ENCODE measurements around the gene SPIB.

SPIB gene

DNA sequence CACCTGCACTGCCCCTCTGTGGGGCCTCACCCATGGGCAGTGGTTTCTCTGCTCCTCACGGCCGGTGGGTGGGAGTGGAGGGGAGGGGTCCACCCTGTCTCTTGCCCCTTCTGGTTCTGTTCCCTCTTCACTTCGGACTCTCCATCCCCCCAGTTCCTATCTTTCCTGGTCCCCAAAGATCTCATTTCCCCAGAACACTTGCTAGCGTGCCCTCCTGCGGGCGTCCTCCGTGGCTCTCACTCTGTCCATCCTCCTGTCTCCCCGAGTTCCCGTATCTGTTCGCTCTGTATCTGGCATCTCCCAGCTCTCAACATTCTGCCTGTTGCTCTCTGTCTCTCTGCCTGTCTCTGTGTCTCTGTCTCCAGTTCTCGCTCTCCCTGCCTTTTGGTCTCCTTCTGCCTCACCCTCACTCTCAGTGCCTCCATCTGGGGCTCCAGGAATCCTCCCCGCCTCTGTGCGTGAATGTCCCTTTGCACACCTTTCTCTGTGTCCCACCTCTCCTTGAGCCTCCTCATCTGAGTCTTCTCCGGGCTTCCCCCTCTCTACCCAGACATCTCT is 363 bp downstream of the SPIB start:
- no peak for DNase-seq (ENCODE audit: low read depth in 2 of 2)

DNA sequence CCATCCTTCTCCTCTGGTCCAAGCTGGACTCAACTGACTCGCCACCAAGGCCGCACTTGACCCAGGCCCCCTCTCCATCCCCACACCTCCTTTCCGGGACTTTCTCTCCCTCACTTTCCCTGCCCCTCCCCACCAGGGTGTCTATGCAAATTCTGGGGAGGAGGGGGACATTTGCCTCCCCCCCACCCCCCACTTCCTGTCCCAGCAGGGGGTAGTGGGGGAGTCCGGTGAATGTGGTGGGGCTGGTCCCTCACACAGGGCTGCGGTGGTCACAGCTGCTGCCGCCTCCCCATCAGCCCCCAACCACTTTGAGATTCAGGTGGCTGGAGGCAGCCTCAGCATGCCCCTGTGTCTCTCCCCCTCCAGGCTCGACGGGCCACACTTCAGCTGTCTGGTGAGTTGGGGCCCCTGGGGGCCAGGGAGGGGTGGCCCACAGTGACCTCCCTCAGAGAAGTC is 870 bp downstream of the SPIB start:
- no peak for DNase-seq (ENCODE audit: low read depth in 2 of 2)

GRCh38 chr19:50420127-50420526 is 1.4 kb downstream of the SPIB start:
- no peak for DNase-seq (ENCODE audit: low read depth in 2 of 2)

GRCh38 chr19:50420808-50421207 is 2.1 kb downstream of the SPIB start:
- no peak for DNase-seq (ENCODE audit: low read depth in 2 of 2)

GRCh38 chr19:50422397-50423278 is 3.9 kb downstream of the SPIB start:
- DNase-seq (ENCODE audit: low read depth in 2 of 2): no peak

- DNase-seq (ENCODE audit: low read depth in 2 of 2): no peak
Observed at GRCh38 chr19:50423279-50424113, 4.8 kb downstream of the SPIB start.

DNA sequence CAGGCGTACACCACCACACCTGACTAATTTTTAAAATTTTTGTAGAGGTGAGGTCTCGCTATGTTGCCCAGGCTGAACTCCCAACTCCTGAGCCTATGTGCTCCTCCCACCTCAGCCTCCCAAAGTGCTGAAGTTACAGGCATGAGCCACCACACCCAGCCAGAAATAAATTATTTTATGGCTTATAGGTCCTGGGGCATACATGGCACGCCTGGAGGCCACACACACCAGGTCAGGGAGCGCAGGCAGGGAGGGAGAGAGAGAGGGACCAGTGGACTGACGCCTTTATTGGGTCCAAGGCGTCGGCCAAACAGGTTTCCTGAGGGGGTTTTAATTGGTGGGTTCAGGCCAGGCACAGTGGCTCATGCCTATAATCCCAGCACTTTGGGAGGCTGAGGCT is 6.8 kb downstream of the SPIB start:
- no peak for DNase-seq (ENCODE audit: low read depth in 2 of 2)

GRCh38 chr19:50427318-50427925 is 8.7 kb downstream of the SPIB start:
- no peak for DNase-seq (ENCODE audit: low read depth in 2 of 2)

GRCh38 chr19:50427997-50428425 is 9.3 kb downstream of the SPIB start:
- DNase-seq (ENCODE audit: low read depth in 2 of 2): no peak

DNA sequence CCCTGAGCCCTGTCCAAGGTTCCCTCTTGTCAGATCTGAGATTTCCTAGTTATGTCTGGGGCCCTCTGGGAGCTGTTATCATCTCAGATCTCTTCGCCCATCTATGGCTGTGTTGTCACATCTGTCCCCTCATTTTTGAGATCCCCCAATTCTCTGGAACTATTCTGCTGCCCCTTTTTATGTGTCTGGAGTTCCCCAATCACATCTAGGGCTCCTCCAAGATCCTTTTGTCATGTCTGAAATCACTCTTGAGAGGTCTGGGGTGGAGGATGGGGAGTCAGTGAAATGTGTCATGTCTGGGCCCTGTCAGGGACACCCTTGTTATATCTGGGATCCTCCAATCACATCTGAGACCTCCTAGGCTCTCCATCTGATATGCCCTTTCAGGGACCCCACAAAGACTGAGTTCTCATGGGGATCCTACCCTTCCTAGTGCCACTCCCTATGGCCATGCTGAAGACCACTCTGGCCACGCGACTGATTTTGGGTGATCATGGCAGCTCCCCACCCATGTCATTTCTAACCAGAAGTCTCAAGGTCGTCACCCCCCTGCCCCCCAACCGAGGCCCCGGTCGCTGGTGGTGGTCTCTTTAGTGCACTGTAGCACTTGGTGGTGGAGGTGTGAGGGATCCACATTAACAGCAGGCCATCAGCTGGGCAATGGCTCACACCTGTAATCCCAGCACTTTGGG is 10.2 kb downstream of the SPIB start:
- no peak for DNase-seq (ENCODE audit: low read depth in 2 of 2)

GRCh38 chr19:50430888-50431342 is 12.2 kb downstream of the SPIB start:
- no peak for DNase-seq (ENCODE audit: low read depth in 2 of 2)

GRCh38 chr19:50431343-50432220 is 12.8 kb downstream of the SPIB start:
- DNase-seq (ENCODE audit: low read depth in 2 of 2): peak; percentile 68 to 79

GRCh38 chr19:50432221-50433028 is 13.7 kb downstream of the SPIB start, which contains the start of gene MYBPC2:
Gene MYBPC2 (plus strand): TSS chr19:50432892. CDS start chr19:50432954, 62 bp downstream.
- no peak for DNase-seq (ENCODE audit: low read depth in 2 of 2)

GRCh38 chr19:50433201-50434180 is 14.8 kb downstream of the SPIB start:
- no peak for DNase-seq (ENCODE audit: low read depth in 2 of 2)

DNA sequence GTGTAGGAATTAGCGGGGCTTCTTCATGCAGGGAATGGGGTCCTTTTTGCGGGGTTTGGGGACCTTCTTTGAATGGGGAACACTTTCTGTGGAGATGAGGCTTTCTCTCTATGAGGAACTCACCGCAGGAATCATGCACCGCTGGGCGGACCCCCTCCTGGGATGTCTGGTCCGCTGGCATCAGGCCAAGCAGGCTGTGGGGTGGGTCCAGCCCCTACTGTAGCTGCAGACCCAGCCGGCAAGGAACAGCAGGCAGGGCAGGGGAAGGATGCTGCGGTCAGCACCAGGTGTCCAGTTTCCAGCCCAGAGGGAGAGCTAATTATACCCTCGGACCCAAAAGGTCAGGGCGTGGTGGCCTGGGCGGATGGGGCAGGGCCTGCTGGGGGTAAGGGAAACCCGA is 15.8 kb downstream of the SPIB start:
- no peak for DNase-seq (ENCODE audit: low read depth in 2 of 2)

GRCh38 chr19:50435221-50435620 is 16.5 kb downstream of the SPIB start:
- no peak for DNase-seq (ENCODE audit: low read depth in 2 of 2)

DNA sequence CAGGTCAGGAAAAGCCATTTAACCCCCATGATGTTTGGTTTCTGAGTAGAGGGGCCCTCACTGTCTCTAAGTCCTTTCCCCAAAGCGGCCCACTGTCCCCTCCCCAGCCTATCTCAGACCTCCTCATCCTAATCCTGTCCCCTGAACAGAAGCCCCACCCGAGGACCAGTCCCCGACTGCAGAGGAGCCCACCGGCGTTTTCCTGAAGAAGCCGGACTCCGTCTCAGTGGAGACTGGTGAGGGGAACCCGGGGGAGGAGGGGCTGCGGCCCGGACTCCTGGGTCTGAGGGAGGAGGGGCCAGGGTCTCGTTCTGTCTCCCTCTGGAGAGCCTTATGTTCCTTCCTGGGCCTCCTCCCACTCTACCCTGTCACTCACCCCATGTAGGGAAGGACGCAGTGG is 16.9 kb downstream of the SPIB start:
- DNase-seq (ENCODE audit: low read depth in 2 of 2): no peak

DNA sequence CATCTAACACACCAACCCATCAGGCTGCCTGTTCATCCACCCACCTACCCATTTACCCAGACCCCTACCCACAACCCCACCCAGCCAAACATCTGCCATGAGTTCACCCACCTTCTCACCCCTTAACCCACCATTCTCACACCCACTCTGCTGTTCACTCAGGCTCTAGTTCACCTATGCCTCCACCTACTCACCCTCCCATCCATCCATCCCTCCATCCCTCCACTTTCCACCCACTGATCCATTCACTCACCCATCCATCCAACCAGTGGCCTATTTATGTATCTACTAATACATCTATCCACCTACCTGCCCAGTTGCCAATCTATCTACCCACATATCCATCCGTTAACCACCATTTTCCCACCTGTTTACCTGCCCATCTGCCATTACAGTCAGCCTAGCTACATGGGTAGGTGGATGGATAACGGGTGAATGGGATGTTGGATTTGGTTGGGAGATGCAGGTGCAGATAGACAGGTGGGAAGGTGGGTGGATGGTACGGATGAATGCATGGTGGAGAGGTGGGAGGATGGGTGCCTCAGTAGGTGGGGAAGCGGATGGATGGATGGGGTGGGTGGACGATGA is 19.2 kb downstream of the SPIB start:
- DNase-seq (ENCODE audit: low read depth in 2 of 2): no peak

Data from stimulated activated CD8-positive, alpha-beta memory T cell treated with anti-CD3 and anti-CD28 coated beads, Interleukin-2, amount 100 ng/mL, for 48 hours (primary cell).